HG03135 (cell line): ENCODE data around the gene COPS2.
A peak's percentile ranks its signal among the peaks of the same experiment; 100 is the strongest.

Source experiments
- ATAC-seq: cut with Tn5 transposase; IDR thresholded peaks from one replicate; pipeline ENCODE4 v1.9.1; 2021; ENCODE audit warnings: mild to moderate bottlenecking, moderate library complexity; ENCODE audit not compliant: unreplicated experiment

COPS2 gene

DNA sequence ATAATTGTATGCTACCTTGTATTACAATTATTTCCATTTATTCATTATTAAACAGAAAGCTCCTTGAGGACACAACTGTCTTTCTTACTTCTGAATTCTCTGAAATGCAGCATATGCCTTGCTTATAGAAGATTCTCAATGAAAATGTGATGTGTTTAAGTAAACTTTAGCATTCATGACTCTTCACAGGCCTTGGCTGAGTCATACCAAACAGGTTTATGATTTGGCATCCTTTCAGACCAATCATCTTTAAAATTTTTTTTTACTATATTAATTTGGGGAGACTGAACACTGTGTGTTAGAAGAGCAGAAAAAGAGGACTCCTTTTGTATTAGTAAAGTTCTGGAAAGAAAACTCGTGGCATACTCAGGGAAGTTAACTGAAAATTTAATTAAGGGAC lies 8.3 kb upstream of the COPS2 start:
- no peak for ATAC-seq

DNA sequence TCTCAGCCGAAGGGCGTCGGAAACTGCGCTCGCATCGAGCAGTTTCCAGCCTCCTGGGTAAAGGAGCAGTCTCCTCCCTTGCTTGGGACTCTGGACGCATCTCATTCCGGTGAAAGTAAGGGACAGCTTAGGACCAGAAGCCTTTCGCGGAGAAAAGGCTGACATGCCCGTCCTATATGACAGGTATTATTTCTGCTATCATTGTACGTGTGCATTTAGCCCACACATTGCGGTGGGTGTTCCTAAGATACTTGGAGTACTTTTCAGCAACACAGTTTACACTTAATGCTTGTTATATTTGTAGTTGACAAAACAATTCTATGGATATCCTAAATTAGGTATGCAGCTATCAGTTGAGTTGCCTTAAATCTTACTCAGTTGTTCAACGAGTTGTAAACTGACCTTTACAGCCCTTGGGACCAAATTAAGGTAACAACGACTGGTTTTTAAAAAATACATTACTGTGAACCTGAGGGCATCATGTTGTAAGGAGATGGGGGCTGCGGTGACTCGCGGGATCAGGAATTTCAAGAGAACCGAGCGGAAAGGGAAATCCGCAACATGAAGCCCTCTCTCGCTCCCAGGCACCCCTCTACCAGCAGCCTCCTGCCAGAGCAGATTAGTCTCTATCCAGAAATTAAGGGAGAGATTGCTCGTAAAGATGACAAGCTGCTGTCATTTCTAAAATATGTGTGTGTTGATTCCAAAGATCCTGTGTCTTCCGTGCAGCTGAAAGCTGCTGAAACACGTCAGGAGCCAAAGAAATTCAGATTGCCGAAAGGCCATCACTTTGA lies 632 bp upstream of the COPS2 start:
- ATAC-seq: peak; percentile 21

DNA sequence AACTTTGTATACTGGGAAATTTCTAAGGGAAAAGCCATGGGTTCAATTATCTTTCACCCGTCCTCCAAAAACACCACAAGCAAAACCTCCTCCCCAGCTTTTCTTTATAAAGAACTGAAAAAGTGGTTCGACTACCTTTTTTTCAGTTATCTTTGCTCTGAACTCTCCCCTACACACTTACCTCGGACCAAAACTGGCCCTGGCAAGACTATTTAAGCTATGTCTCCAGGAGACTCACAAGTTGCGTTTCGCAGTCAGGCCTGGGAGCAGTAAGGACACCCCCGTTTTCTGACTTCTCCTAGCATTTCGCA lies 645 bp downstream of the COPS2 start:
- no peak for ATAC-seq

DNA sequence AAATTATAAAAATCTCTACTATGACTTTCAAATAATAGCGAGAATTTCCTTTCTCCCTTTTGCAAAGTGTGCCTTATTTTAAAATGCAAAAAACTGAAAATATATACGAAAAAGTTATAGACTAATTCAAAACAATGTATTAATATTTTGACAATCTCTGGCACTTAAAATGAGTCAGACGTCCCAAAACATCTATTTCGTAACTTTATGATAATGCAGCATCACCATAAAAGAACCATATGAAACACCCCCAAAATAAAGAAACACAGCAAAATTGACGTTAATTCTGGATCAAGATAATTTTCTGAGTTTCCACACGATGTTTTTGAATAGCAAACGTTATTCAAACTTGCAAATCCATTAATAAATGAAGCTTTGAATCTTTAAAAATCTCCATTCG lies 1.0 kb downstream of the COPS2 start:
- no peak for ATAC-seq

DNA sequence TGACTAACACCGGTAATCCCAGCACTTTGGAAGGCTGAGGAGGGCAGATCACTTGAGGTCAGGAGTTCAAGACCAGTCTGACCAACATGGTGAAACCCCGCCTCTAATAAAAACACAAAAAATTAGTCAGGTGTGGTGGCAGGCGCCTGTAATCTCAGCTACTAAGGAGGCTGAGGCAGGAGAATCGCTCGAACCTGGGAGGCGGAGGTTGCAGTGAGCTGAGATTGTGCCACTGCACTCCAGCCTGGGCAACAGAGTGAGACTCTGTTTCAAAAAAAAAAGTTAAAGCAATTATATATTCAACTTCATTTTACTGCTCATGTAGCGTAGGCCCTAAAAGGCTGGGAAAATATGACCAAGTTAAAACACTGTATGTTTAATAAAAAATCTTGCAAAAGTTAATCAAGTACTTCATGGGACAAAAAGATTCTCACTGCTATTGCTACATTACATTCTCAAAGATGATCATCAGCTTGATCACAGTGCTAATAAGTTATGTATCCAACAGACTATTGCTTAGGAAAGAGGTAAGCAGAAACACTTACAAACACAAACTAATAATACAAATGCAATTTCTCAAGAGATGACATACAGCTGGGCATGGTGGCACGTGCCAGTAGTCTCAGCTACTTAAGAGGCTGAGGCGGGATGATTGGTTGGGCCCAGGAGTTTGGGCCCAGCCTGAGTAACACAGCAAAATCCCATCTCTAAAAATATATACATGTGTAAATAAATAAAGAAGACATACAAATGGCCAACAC lies 2.7 kb downstream of the COPS2 start:
- no peak for ATAC-seq

DNA sequence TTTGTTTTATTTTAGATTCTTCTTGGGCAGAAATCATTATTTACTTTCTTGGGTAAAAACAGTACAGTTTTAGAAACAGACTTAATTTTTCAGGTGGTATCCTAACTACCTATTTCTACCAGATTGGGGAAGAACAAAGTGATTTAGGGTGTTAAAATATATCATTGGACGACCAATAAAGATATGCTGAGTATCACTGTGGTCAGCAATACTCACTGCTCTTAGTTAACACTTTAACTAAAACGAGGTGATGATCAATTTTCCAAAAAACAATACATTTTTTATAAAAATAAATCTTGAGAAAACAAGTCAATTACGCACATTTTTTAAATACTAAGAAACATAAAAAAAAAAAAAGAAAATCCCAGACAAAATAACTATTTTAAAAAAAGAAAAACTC lies 3.6 kb downstream of the COPS2 start:
- no peak for ATAC-seq

DNA sequence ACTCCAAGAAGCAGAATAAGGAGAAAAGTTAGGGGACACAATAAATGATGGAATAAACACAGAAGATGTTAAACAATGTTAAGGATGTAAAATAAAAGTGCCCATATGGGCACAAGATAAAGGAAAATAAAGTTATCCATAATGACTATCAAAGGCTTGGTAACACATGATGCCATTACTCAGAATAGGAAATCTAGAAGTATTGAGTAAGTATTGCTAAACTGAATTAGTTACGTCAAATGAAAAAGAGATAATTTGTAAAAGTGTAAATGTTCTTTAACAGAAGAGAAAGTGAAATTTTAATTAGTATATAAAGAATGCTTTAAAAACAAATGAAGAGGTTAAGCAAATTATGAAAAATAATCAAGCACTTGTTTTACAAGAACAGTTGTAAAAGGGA lies 6.7 kb downstream of the COPS2 start:
- no peak for ATAC-seq

DNA sequence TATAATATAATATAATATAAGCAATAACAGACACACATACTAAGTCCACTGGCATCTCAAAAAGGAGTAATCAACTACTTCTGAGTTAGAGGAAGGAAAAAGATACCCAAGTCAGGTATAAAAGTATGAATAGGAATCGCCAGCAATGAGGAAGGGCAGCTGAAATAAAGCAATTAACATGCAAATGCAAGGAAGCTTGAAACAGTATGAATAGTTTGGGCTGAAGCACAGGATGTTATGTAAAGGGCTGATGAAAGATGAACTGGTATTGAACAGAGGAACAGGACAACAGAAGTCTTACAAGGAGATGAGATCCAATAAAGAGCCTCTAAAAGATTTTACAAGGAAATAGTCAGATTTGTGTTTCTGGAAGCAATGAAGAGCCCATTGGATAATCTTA lies 7.1 kb downstream of the COPS2 start:
- no peak for ATAC-seq

DNA sequence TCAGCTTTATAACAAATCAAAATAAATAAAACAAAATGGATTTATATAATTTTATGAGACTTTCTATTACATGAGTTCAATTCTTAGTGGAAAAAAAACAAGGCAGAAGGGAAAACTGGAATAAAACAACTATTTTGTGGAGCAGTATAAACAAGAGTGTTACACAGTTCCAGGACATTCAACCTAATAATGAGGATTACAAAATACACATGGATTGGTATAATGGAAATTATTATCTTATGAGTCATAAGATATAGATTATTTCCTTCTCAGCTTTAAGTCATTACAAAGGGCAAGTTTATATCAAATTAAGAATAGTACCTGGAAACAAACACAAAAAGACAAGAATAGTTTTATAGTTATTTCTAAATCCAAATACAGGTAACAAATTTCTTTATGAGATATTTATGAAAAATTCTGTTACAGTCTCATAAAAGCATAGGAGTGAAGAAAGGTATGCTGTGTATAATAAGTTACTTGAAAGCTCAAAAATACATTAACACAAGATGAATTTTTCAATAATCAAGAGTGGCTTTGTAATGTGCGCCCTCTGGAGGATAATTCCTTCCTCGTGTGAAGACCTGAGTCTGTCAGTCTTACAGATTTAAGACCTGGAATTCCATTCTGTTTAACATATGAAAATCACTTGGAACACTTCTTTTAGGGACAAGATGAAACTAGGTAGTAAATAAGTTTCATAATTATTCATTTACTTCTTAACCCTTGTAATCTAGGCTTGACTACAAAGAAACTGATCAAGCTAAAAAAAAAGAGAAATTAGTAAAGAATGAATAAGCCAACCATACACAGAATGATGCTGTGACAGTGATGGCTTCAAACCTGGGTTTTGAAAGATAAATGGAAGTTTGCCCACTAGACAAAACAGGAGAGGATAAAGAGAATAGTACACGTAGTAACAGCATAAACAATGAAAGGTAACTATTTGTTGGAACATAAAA lies 9.5 kb downstream of the COPS2 start:
- no peak for ATAC-seq

DNA sequence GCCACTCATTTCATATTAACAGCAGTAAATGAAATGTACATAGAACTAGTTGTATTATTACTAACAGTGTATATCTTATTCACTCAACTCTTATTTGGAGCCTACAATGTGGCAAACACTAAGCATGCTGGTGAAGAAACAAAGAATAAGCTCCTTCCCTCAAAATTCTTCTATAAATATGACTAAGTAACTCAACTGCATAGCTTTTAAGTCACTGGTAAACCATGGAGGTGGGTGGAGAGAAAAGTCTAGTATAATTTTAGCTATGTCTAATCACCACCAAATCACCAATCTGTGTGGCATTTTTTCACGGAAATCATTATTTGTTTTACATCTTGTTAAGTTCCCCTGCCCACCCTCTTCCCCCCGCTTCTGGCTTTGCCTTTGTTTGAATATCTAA lies 17.5 kb downstream of the COPS2 start:
- no peak for ATAC-seq

DNA sequence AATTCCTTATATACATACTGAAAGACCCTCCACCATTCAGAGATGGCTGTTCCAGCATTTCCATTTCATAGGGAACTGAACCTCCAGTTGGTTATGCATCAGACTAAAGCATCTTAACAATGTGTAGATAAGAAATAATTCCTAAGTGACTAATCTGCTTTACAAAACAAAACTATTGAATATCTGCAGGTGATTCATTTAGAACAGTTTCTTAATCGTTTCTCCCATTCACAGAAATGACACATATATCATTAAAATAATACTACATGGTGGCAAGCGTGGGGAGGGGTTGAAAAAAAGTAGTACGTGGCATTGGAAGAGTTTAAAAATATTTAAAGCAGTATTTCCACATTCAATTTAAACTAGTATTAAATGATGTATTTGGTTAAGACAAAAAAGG lies 19.5 kb downstream of the COPS2 start:
- ATAC-seq: no peak

DNA sequence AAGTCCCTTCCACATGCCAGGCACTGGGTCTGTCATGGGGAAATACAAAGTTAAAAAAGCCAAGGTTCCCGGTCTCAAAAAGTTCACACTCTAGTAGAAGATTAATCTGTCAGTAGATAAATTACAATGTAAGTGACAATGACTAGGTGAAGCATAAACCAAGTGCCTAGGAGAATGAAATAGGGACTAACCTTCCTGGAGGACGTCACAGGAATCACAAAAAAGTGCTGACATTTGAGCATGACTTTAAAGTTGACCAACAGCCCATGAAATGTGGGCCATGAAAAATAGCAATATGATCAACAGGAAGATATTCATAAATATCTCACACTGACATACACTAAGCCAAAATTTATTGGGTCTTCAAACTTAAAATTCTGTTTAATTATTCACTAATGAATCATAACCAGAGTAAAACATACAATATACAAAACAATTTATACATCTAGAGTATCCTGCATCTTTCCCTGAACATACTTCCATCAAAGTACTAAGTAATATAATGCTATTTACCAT lies 20.0 kb downstream of the COPS2 start:
- ATAC-seq: no peak

DNA sequence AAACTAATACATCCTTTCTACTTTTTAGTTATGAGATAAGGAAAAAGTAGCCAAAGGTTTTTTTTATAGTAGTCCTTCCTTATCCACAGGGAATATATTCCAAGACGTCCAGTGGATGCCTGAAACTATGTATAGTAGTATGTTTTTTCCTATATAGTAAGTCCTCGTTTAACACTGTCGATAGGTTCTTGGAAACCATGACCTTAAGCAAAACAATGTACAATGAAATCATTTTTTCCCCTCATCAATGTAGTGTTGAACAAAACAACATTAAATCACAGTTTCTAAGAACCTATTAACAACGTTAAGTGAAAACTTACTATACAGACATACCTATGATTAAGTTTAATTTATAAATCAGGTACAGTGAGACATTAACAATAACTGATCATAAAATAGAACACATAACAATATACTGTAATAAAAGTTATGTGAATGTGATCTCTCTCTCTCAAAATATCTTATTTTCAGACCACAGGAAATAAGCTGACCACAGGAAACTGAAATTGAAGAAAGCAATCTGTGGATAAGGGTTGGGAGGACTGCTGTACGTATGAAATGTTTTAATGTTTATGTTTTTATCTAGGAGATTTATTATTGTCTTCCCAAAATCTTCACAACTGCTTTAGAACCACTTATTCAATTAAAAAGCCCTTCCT lies 20.6 kb downstream of the COPS2 start:
- ATAC-seq: no peak

DNA sequence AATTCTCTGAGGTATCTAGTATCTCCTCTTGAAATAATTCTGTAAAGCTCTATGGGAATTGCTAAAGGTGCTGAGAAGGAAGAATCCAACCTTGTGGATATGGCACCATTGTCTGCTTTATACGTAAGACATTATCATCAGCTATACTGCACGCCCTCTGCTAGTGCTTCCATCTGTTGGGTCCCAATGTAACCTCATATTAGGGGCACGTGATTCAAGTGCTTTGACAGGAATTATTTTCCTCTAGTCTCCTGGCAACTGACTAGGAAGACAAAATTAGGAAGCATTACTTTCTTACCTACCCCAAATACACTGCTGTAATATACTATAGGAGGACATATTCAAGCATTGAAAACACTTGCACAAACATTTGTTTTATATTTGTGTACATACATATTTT lies 24.0 kb downstream of the COPS2 start:
- ATAC-seq: no peak

DNA sequence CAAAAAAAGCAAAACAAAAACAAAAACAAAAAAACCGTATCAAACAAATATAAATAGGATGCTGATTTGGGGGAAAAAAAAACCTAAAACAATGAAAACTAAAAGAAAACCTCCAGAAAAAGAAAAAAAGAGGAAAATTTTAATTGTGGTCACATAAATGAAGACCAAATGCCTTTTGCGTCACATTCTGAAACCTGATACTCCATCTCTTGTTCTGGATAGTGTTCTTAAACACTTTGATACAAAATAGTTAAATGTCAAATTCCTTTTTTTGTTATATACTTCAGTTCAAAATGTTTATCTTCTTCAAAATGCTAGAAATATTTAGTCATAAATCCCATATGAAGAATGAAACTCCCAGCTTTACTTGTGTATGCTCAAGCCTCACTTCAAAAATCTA lies 31.0 kb downstream of the COPS2 start:
- ATAC-seq: no peak

DNA sequence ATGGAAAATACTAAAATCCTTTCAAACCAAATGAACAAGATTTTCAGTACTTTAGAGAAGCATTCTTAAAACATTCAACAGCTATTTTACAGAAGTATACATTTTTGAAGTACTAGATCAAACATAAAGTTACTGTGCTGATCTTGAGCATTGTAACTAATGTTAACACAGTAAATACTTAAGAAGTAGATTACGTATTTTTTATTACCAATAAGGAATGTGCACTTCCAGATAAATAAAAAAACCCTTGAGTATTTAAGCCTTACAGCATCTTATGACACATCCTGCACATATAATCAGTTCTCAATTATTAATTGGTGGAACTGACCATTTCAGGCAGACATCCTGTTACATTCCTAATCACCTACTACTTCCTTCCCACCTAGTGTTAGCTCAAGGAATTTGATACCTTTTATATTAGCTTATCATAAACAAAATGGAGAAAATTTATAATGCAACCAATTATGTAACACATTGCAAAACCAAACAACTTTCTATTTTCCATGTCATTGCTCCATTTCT lies 32.8 kb downstream of the COPS2 start:
- no peak for ATAC-seq

DNA sequence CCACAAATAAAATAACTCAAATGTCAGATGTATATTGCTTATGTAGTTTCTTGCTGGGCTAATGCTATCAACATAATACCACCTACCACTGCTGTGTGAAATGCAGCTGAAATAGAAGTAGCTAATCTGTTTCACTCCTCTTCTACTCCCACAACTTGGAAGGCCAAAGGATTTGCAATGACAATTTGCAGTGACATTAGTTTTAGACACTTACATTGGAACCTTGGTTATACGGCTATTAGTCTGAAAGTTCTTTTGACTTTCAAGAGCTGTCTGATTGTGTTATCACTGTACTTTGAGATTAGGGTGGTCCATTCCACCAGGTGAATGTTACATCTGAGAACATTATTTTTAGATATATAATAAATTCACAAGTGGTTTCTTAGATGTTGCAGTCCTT lies 33.5 kb downstream of the COPS2 start:
- no peak for ATAC-seq

DNA sequence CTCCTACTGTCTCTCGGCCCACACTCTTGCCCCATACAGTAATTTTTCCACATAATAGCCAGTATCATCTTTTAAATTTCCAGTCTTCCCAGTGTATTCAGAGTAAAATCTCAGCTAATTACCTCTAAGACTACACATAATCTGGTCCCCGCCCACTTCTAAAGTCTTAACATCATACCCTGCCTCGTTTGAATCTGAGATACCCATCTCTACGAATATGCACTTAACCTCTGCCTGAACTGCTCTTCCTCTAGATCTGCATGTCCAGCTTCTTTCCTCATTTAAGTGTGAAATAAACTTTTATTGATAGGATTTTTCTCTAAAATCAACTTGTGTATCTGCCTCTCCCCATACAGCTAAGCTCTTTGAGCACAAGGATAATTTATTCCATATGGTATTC lies 34.6 kb downstream of the COPS2 start:
- ATAC-seq: no peak

DNA sequence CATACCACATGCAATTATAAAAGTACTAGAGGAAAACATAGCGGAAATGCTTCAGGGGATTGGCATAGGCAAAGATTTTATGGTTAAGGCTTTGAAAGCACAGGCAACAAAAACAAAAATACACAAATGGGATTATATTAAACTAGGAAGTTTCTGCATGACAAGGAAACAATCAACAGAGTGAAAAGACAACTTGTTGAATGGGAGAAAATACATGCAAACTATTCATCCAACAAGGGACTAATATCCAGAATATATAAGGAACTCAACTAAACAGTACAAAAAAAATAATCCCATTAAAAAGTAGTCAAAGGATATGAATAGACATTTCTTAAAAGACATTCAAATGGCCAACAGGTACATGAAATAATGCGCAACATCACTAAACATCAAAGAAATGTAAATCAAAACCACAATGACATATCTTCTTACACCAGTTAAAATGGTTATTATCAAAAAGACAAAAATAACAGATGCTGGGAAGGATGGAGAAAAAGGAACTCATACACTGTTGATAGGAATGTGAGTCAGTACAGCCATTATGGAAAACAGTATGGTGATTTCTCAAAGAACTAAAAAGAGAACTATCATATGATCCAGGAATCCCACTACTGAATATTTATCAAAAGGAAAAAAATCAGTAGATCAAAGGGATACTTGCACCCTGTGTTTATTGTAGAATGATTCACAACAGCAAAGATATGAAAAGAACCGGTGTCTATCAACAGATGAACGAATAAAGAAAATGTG lies 39.1 kb downstream of the COPS2 start:
- ATAC-seq: no peak

DNA sequence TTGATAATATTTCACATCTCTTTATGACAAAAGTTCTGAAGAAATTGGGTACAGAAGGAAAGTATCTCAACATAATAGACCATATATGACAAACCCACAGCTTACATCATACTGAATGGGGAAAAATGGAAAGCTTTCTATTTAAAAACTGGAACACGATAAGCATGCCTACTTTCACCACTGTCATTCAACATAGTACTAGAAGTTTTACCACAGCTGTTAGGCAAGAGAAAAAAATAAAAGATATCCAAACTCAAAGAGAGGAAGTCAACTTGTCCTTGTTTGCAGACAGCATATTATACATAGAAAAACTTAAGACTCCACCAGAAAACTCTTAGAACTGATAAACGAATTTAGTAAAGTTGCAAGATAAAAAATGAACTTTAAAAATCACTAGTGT lies 40.3 kb downstream of the COPS2 start:
- no peak for ATAC-seq
